K562 (cell line): ENCODE results near the gene DIP2B. TPM values are rescaled to one million over a fixed set of nuclear protein-coding genes. Genes with fewer than 3 reads are reported as not detected.

Experiments used
- ARID1B ChIP-seq: fragments of 450-650 bp; IDR thresholded peaks from 2 replicates; pipeline ENCODE4 v1.6.1; 2016; ENCODE audit warnings: antibody characterized with exemption, mild to moderate bottlenecking, inconsistent platforms
- BRCA1 ChIP-seq, 2 experiments: fragments of 450-650 bp in 1 of 2; sonication (generic) in 1 of 2; formaldehyde crosslinking in 1 of 2; IDR thresholded peaks; 2 replicates each; pipeline versions ENCODE4 v1.5.0 to v1.6.1; 2017 to 2020; ENCODE audit warnings: mild to moderate bottlenecking in 1 of 2, missing genetic modification reagents in 1 of 2
- CCNT2 ChIP-seq: IDR thresholded peaks from 2 replicates; pipeline ENCODE4 v1.6.1; 2011; ENCODE audit warnings: borderline replicate concordance, low read depth, mild to moderate bottlenecking, moderate library complexity, mixed read lengths, low read length; ENCODE audit not compliant: insufficient read length; ENCODE audit errors: extremely low read depth
- ESRRA ChIP-seq: fragments of 450-650 bp; IDR thresholded peaks from 2 replicates; pipeline ENCODE4 v1.6.1; 2014; ENCODE audit warnings: low read depth, mild to moderate bottlenecking, moderate library complexity, borderline replicate concordance
- ETS1 ChIP-seq: conservative IDR thresholded peaks from 2 replicates; pipeline ENCODE4 v1.6.1; 2011; ENCODE audit warnings: low read depth, mild to moderate bottlenecking, low read length; ENCODE audit not compliant: control insufficient read depth
- JUND ChIP-seq, 2 experiments: IDR thresholded peaks; 2 replicates in 1 of 2; 3 replicates in 1 of 2; pipeline ENCODE4 v1.6.1; 2011; ENCODE audit warnings: borderline replicate concordance in 2 of 2, low read depth in 2 of 2, low read length in 2 of 2, improper control_type of control experiment in 1 of 2, missing biosample characterization in 1 of 2, missing genetic modification characterization in 1 of 2, missing genetic modification reagents in 1 of 2
- RAD21 ChIP-seq, 2 experiments: fragments of 250-450 bp in 1 of 2; fragments of 450-650 bp in 1 of 2; sonication (Bioruptor Pico) in 1 of 2; formaldehyde crosslinking in 1 of 2; IDR thresholded peaks in 1 of 2; conservative IDR thresholded peaks in 1 of 2; 2 replicates each; pipeline versions ENCODE4 v1.4.0 to v1.8.0; 2020 to 2022; ENCODE audit warnings: mild to moderate bottlenecking in 2 of 2, moderate library complexity in 1 of 2
- RB1 ChIP-seq: fragments of 450-650 bp; IDR thresholded peaks from 2 replicates; pipeline ENCODE4 v1.6.1; 2017; ENCODE audit warnings: low read depth, mild to moderate bottlenecking
- SOX6 ChIP-seq: fragments of 450-650 bp; IDR thresholded peaks from 2 replicates; pipeline ENCODE4 v1.6.1; 2014; ENCODE audit warnings: mild to moderate bottlenecking
- TCFL5 ChIP-seq: fragments of 250-450 bp; sonication (Bioruptor Pico); conservative IDR thresholded peaks from 2 replicates; pipeline ENCODE4 v1.6.1; 2021; ENCODE audit warnings: mild to moderate bottlenecking, moderate library complexity, matching md5 sums
- YY1 ChIP-seq, 3 experiments: IDR thresholded peaks; 2 replicates each; pipeline ENCODE4 v1.6.1; 2011; ENCODE audit warnings: low read length in 2 of 3, mild to moderate bottlenecking in 2 of 3, moderate library complexity in 2 of 3, borderline replicate concordance in 1 of 3, control low read depth in 1 of 3, low read depth in 1 of 3; ENCODE audit not compliant: insufficient read depth in 3 of 3, insufficient replicate concordance in 2 of 3, control insufficient read depth in 1 of 3, insufficient read length in 1 of 3; ENCODE audit errors: extremely low read depth in 1 of 3
- ZBTB1 ChIP-seq: sonication (generic); formaldehyde crosslinking; IDR thresholded peaks from 2 replicates; pipeline ENCODE4 v1.8.1; 2023; ENCODE audit warnings: missing genetic modification reagents, low read depth, mild to moderate bottlenecking, borderline replicate concordance
- ZNF263 ChIP-seq: sonication (generic); formaldehyde crosslinking; IDR thresholded peaks from 2 replicates; pipeline ENCODE4 v1.8.0; 2022; ENCODE audit warnings: mild to moderate bottlenecking, missing genetic modification reagents, borderline replicate concordance
- ZNF707 ChIP-seq: fragments of 250-450 bp; sonication (Bioruptor Pico); conservative IDR thresholded peaks from 2 replicates; pipeline ENCODE4 v1.8.0; 2022; ENCODE audit warnings: inconsistent platforms, mild to moderate bottlenecking, moderate library complexity
- polyA plus RNA-seq, 8 experiments: library from polyadenylated mRNA; depleted of rRNA in 4 of 8; stranded (reverse) in 5 of 8; unstranded in 3 of 8; fragments of >200 nt; fragmentation: Nextera tagmentation in 2 of 8; fragmentation: Illumina TruSeq in 1 of 8; extraction: Ambion mirVana in 2 of 8; extraction: Trizol in 1 of 8; gene quantifications; 2 replicates each; pipeline versions ENCODE4 v1.2.1 to v1.2.3, GENCODE V29; 2011 to 2014; ENCODE audit warnings: inconsistent platforms in 1 of 8, missing spikeins in 1 of 8
- total RNA-seq, 7 experiments: library from RNA; depleted of rRNA in 6 of 7; stranded (reverse); fragments of >200 nt in 6 of 7; fragmentation: Illumina TruSeq in 2 of 7; extraction: Trizol in 2 of 7; gene quantifications; 2 replicates each; pipeline versions ENCODE4 v1.2.1 to v1.2.3, GENCODE V29; 2011 to 2021; ENCODE audit warnings: low replicate concordance in 1 of 7
- TF ChIP-seq, protein P1 (sequence below): fragments of 450-650 bp; formaldehyde crosslinking; IDR thresholded peaks from 2 replicates; pipeline ENCODE4 v1.4.0; 2020; ENCODE audit warnings: mild to moderate bottlenecking, moderate library complexity
- TF ChIP-seq, protein P2 (sequence below): IDR thresholded peaks from 2 replicates; pipeline ENCODE4 v1.6.1; 2011; ENCODE audit warnings: borderline replicate concordance, low read depth, mild to moderate bottlenecking, moderate library complexity, low read length; ENCODE audit not compliant: insufficient read depth, poor library complexity, severe bottlenecking
- TF ChIP-seq, protein P3 (sequence below), 2 experiments: fragments of 450-650 bp; IDR thresholded peaks; 2 replicates each; pipeline ENCODE4 v1.6.1; 2016

The DIP2B gene
- total and polyA plus RNA-seq, 9 of the 15 experiments (the other 6 are each of a cell fraction or from before 2014, with no cell fraction given), result 4.6 to 26.1 (median 18.8) TPM

- TF ChIP-seq JUND (IDR thresholded peaks at IDR 0.05; ENCODE audit: borderline replicate concordance, low read depth, low read length) (peak; percentile 58), JUND (tag; IDR thresholded peaks at IDR 0.05; ENCODE audit: borderline replicate concordance, low read depth, low read length) (no peak; the same call in 2 of the 3 replicates), BRCA1 (IDR thresholded peaks at IDR 0.05) (no peak), BRCA1 (CRISPR knock-in tag; IDR thresholded peaks at IDR 0.05) (0 out of 2 replicates have a peak, but pooled peaks have one; percentile 91), ZNF263 (CRISPR knock-in tag) (peak; percentile 76; the same call in 1 of the 2 replicates), TCFL5 (no peak), ZNF707 (CRISPR knock-in tag) (no peak), ESRRA (peak; percentile 64; the same call in 1 of the 2 replicates), YY1 (IDR thresholded peaks at IDR 0.05; ENCODE audit: borderline replicate concordance in 1 of 3, control insufficient read depth in 1 of 3, extremely low read depth in 1 of 3, insufficient read depth in 3 of 3, insufficient read length in 1 of 3, insufficient replicate concordance in 2 of 3, low read depth in 1 of 3, low read length in 2 of 3) (peak; percentile 49 to 89 (median 87)), ZBTB1 (CRISPR knock-in tag) (peak; percentile 18; the same call in 1 of the 2 replicates), RAD21 (CRISPR knock-in tag; conservative IDR thresholded peaks at IDR 0.05 in 1 of 2, IDR thresholded peaks at IDR 0.05 in 1 of 2) (peak; percentile 97), ARID1B (0 out of 2 replicates have a peak, but pooled peaks have one; percentile 13), SOX6 (peak; percentile 46), CCNT2 (peak; percentile 67), RB1 (peak; percentile 77; the same call in 1 of the 2 replicates), ETS1 (peak; percentile 65; the same call in 1 of the 2 replicates)
- TF ChIP-seq, protein P1, sequence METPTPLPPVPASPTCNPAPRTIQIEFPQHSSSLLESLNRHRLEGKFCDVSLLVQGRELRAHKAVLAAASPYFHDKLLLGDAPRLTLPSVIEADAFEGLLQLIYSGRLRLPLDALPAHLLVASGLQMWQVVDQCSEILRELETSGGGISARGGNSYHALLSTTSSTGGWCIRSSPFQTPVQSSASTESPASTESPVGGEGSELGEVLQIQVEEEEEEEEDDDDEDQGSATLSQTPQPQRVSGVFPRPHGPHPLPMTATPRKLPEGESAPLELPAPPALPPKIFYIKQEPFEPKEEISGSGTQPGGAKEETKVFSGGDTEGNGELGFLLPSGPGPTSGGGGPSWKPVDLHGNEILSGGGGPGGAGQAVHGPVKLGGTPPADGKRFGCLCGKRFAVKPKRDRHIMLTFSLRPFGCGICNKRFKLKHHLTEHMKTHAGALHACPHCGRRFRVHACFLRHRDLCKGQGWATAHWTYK (CRISPR knock-in tag), result peak; percentile 16; the same call in 1 of the 2 replicates
- TF ChIP-seq, protein P2, sequence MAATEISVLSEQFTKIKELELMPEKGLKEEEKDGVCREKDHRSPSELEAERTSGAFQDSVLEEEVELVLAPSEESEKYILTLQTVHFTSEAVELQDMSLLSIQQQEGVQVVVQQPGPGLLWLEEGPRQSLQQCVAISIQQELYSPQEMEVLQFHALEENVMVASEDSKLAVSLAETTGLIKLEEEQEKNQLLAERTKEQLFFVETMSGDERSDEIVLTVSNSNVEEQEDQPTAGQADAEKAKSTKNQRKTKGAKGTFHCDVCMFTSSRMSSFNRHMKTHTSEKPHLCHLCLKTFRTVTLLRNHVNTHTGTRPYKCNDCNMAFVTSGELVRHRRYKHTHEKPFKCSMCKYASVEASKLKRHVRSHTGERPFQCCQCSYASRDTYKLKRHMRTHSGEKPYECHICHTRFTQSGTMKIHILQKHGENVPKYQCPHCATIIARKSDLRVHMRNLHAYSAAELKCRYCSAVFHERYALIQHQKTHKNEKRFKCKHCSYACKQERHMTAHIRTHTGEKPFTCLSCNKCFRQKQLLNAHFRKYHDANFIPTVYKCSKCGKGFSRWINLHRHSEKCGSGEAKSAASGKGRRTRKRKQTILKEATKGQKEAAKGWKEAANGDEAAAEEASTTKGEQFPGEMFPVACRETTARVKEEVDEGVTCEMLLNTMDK, result peak; percentile 12
- TF ChIP-seq, protein P3, sequence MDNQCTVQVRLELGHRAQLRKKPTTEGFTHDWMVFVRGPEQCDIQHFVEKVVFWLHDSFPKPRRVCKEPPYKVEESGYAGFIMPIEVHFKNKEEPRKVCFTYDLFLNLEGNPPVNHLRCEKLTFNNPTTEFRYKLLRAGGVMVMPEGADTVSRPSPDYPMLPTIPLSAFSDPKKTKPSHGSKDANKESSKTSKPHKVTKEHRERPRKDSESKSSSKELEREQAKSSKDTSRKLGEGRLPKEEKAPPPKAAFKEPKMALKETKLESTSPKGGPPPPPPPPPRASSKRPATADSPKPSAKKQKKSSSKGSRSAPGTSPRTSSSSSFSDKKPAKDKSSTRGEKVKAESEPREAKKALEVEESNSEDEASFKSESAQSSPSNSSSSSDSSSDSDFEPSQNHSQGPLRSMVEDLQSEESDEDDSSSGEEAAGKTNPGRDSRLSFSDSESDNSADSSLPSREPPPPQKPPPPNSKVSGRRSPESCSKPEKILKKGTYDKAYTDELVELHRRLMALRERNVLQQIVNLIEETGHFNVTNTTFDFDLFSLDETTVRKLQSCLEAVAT (IDR thresholded peaks at IDR 0.05), result no peak
Observed at GRCh38 chr12:50504798-50505674, at the start of gene DIP2B (continued).
